Kidney (tissue), 22 donors: ENCODE measurements around the gene VBP1. TPM values are rescaled to one million over a fixed set of nuclear protein-coding genes. Genes with fewer than 3 reads are reported as not detected.

ENCODE experiments used
- DNase-seq, 5 donors: peaks; one replicate each; pipeline ENCODE4 v3.0.0-alpha.2; 2013 to 2020
- FAIRE-seq: peaks from 2 replicates; lab custom pipeline; 2012; peaks lifted over from hg19 to GRCh38; lab: Jason Lieb, UNC
- H3K27ac ChIP-seq, 2 donors: one replicate each; pipeline ENCODE4 v1.7.0; 2013; ENCODE audit warnings: low read depth in 2 of 2, low read length in 2 of 2, inconsistent platforms in 1 of 2
- H3K27me3 ChIP-seq: one replicate; pipeline ENCODE4 v1.7.1; 2013; ENCODE audit warnings: low read length, inconsistent platforms; ENCODE audit not compliant: control insufficient read depth, insufficient read depth
- H3K36me3 ChIP-seq, 3 donors: one replicate each; pipeline versions ENCODE4 v1.7.0 to v1.7.1; 2013; ENCODE audit warnings: low read length in 3 of 3, control low read depth in 1 of 3, inconsistent platforms in 1 of 3; ENCODE audit not compliant: insufficient read depth in 3 of 3, control insufficient read depth in 2 of 3
- H3K4me1 ChIP-seq, 3 donors: one replicate each; pipeline versions ENCODE4 v1.7.0 to v1.7.1; 2013; ENCODE audit warnings: low read length in 3 of 3, inconsistent platforms in 1 of 3, low read depth in 1 of 3; ENCODE audit not compliant: control insufficient read depth in 2 of 3, insufficient read depth in 2 of 3
- H3K4me3 ChIP-seq, 3 donors: one replicate each; pipeline versions ENCODE4 v1.7.0 to v1.8.1; 2013; ENCODE audit warnings: low read length in 3 of 3, control low read depth in 1 of 3, inconsistent platforms in 1 of 3
- H3K9ac ChIP-seq, 3 donors: one replicate each; pipeline versions ENCODE4 v1.7.0 to v1.7.1; 2013; ENCODE audit warnings: low read length in 3 of 3, control low read depth in 1 of 3, inconsistent platforms in 1 of 3
- H3K9me3 ChIP-seq, 3 donors: one replicate each; pipeline versions ENCODE4 v1.7.0 to v1.7.1; 2013; ENCODE audit warnings: low read length in 3 of 3, control low read depth in 1 of 3, inconsistent platforms in 1 of 3; ENCODE audit not compliant: control insufficient read depth in 2 of 3, insufficient read depth in 1 of 3
- intact Hi-C: fragments of 100-400 bp; cut with DNase I; formaldehyde crosslinking; loops from one replicate; pipeline ENCODE4 v1.11.1; 2022
- long read RNA-seq, 10 donors: library from polyadenylated mRNA in 1 of 10; unstranded in 1 of 10; transcript quantifications; one replicate each; pipeline ENCODE4 v2.0.0 and lab custom pipeline, GENCODE V29; 2021 to 2026
- polyA plus RNA-seq: library from polyadenylated mRNA; stranded (reverse); fragments of 350-450 nt; fragmentation: Illumina TruSeq; extraction: RNeasy Lipid Tissue Mini Kit (QIAGEN cat#74804); gene quantifications from one replicate; pipeline ENCODE4 v1.2.3, GENCODE V29; 2014; ENCODE audit warnings: low read depth, low replicate concordance; ENCODE audit not compliant: insufficient read depth
- total RNA-seq: library from RNA; stranded (reverse); fragmentation: NEBNext Ultra II Directional; extraction: Animal tissue kit (Norgen Biotek cat#: 25700); gene quantifications from one replicate; pipeline ENCODE4 v1.2.1, GENCODE V29; 2021
- TF ChIP-seq, protein P1 (sequence below): IDR thresholded peaks from 3 replicates; pipeline ENCODE4 v1.5.1; 2012; ENCODE audit warnings: mild to moderate bottlenecking, moderate library complexity, borderline replicate concordance; ENCODE audit not compliant: insufficient read depth; ENCODE audit errors: extremely low read depth
- donor health status: control.
- donor health status: control.
- donor health status: control.
- donor health status: control.
- donor health status: control.
- donor health status: DM: yes; HTN: yes; CAD: no.
- donor health status: Normal renal cell carcinoma (clear cell type).

Gene VBP1
- total RNA-seq (38.4 TPM), polyA plus RNA-seq (53.8 TPM)
- long read RNA-seq, donor 1, transcript VBP1-201 (6 exons, 1,686 nt), result major isoform, 26 of 73 reads
- long read RNA-seq, donor 1, partial matches to known transcripts, result 47 of 73 reads
- long read RNA-seq, donor 1, other reads (novel, unspliced or antisense), result 0 of 73 reads
- long read RNA-seq, donor 2, transcript VBP1-201 (6 exons, 1,686 nt), result major isoform, 23 of 23 reads
- long read RNA-seq, donor 2, partial matches to known transcripts, result 0 of 23 reads
- long read RNA-seq, donor 2, other reads (novel, unspliced or antisense), result 0 of 23 reads
- long read RNA-seq, donor 3, transcript VBP1-201 (6 exons, 1,686 nt), result major isoform, 39 of 86 reads
- long read RNA-seq, donor 3, partial matches to known transcripts, result 42 of 86 reads
- long read RNA-seq, donor 3, other reads (novel, unspliced or antisense), result 5 of 86 reads
- long read RNA-seq, donor 4, transcript VBP1-201 (6 exons, 1,686 nt), result major isoform, 21 of 21 reads
- long read RNA-seq, donor 4, partial matches to known transcripts, result 0 of 21 reads
- long read RNA-seq, donor 4, other reads (novel, unspliced or antisense), result 0 of 21 reads
- long read RNA-seq, donor 5, partial matches to known transcripts, result 0 of 2 reads
- long read RNA-seq, donor 5, other reads (novel, unspliced or antisense), result 0 of 2 reads
- long read RNA-seq, donor 6, transcript VBP1-201 (6 exons, 1,686 nt), result major isoform, 62 of 184 reads
- long read RNA-seq, donor 6, partial matches to known transcripts, result 122 of 184 reads
- long read RNA-seq, donor 6, other reads (novel, unspliced or antisense), result 0 of 184 reads
- long read RNA-seq, donor 7, transcript VBP1-201 (6 exons, 1,686 nt), result major isoform, 23 of 24 reads
- long read RNA-seq, donor 7, partial matches to known transcripts, result 0 of 24 reads
- long read RNA-seq, donor 7, other reads (novel, unspliced or antisense), result 1 of 24 reads
- long read RNA-seq, donor 8, transcript VBP1-201 (6 exons, 1,686 nt), result major isoform, 35 of 35 reads
- long read RNA-seq, donor 8, partial matches to known transcripts, result 0 of 35 reads
- long read RNA-seq, donor 8, other reads (novel, unspliced or antisense), result 0 of 35 reads
- long read RNA-seq, donor 9, transcript VBP1-201 (6 exons, 1,686 nt), result major isoform, 21 of 21 reads
- long read RNA-seq, donor 9, partial matches to known transcripts, result 0 of 21 reads
- long read RNA-seq, donor 9, other reads (novel, unspliced or antisense), result 0 of 21 reads
- long read RNA-seq, donor 10, transcript VBP1-201 (6 exons, 1,686 nt), result major isoform, 21 of 21 reads
- long read RNA-seq, donor 10, partial matches to known transcripts, result 0 of 21 reads
- long read RNA-seq, donor 10, other reads (novel, unspliced or antisense), result 0 of 21 reads

GRCh38 chrX:155216179-155216939, at the start of gene VBP1:
VBP1 (plus strand) TSS chrX:155216460; CDS start chrX:155216483, 23 bp downstream.
- Histone ChIP-seq H3K4me3 (peak within 1 kb of the TSS; percentile 89 to 92 (median 91)), H3K9me3 (no peaks in the 10 kb centered on the region), H3K27me3 (no peaks in the 10 kb centered on the region), H3K9ac (peak within 1 kb of the TSS; percentile 32 to 83 (median 73)), H3K4me1 (peaks cover 0 to 12% (median 5%) of the 10 kb centered on the region in 3 donors), H3K27ac (peak within 1 kb of the TSS; percentile 86 to 88), H3K36me3 (peaks cover 0 to 3% (median 0%) of the 10 kb centered on the region in 3 donors)
- peak; percentile 94 to 97 (median 95) for DNase-seq
- TF ChIP-seq, protein P1, sequence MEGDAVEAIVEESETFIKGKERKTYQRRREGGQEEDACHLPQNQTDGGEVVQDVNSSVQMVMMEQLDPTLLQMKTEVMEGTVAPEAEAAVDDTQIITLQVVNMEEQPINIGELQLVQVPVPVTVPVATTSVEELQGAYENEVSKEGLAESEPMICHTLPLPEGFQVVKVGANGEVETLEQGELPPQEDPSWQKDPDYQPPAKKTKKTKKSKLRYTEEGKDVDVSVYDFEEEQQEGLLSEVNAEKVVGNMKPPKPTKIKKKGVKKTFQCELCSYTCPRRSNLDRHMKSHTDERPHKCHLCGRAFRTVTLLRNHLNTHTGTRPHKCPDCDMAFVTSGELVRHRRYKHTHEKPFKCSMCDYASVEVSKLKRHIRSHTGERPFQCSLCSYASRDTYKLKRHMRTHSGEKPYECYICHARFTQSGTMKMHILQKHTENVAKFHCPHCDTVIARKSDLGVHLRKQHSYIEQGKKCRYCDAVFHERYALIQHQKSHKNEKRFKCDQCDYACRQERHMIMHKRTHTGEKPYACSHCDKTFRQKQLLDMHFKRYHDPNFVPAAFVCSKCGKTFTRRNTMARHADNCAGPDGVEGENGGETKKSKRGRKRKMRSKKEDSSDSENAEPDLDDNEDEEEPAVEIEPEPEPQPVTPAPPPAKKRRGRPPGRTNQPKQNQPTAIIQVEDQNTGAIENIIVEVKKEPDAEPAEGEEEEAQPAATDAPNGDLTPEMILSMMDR, result peak; percentile 47
- intact Hi-C loops, result no loop called here
- peak; percentile 92 for FAIRE-seq

GRCh38 chrX:155169881-155170280, 46.4 kb upstream of the VBP1 start:
- intact Hi-C loops, result no loop called here
- Histone ChIP-seq H3K9ac (no peak overlapping the region), H3K9me3 (no peaks in the 10 kb centered on the region), H3K4me3 (no peak overlapping the region), H3K27ac (no peak overlapping the region), H3K4me1 (no peaks in the 10 kb centered on the region), H3K27me3 (no peaks in the 10 kb centered on the region), H3K36me3 (no peaks in the 10 kb centered on the region)
- DNase-seq (no peak), FAIRE-seq (no peak)
- TF ChIP-seq, protein P1, result no peak
